ENCODE data around the gene ACO2.

GRCh38 chr22:41543854-41544670, 75.1 kb downstream of the ACO2 start, which contains the start of gene POLR3H:
- TF ChIP-seq CTCF (IDR thresholded peaks at IDR 0.05) (peak; percentile 87), REST (IDR thresholded peaks at IDR 0.05; ENCODE audit: insufficient read depth in 1 of 2, low read depth in 2 of 2, low read length in 1 of 2) (no peak), POLR2AphosphoS5 (IDR thresholded peaks at IDR 0.05; ENCODE audit: low read depth, low read length) (no peak; the same call in 1 of the 2 replicates), SIN3A (IDR thresholded peaks at IDR 0.05; ENCODE audit: borderline replicate concordance, insufficient read depth, low read depth, low read length) (0 out of 2 replicates have a peak, but pooled peaks have one; percentile 72)
